Endothelial cell of umbilical vein (primary cell): Measurements from ENCODE around the gene INMT. TPM values are rescaled to one million over a fixed set of nuclear protein-coding genes. Genes with fewer than 3 reads are reported as not detected.

Experiments used
- BruUV-seq: library from RNA; stranded (reverse); fragments of 400-500 nt; replicated peaks from 2 replicates; lab custom pipeline; 2021; lab: Mats Ljungman, UMichigan
- CTCF ChIA-PET: fragments of 300-600, 350-600 bp; sonication (Branson Sonifier 250); formaldehyde crosslinking; loops from one replicate; lab custom pipeline; 2021; ENCODE audit warnings: antibody characterized with exemption, inconsistent platforms; lab: Charles Lee
- POLR2A ChIA-PET: fragments of 300-600, 350-600 bp; sonication (Branson Sonifier 250); formaldehyde crosslinking; loops from one replicate; lab custom pipeline; 2021; ENCODE audit warnings: antibody characterized with exemption, inconsistent platforms; lab: Charles Lee
- DNase-seq: peaks from one replicate; pipeline ENCODE4 v3.0.0-alpha.2; 2011; ENCODE audit warnings: low read depth, low spot score
- FAIRE-seq: peaks from 2 replicates; lab custom pipeline; 2011; peaks lifted over from hg19 to GRCh38; lab: Jason Lieb, UNC
- H2AFZ ChIP-seq: 2 replicates; pipeline ENCODE4 v1.6.0; 2012; ENCODE audit warnings: low read depth, low read length, control low read depth, inconsistent platforms
- H3K27ac ChIP-seq: 2 replicates; pipeline ENCODE4 v1.5.1; 2011; ENCODE audit warnings: low read depth, mild to moderate bottlenecking, control low read depth, low read length, moderate library complexity; ENCODE audit not compliant: insufficient read depth
- H3K27me3 ChIP-seq, 2 experiments: 2 replicates each; pipeline versions ENCODE4 v1.6.0 to v1.6.1; 2011; ENCODE audit warnings: low read length in 2 of 2, mixed read lengths in 1 of 2; ENCODE audit not compliant: control insufficient read depth in 2 of 2, insufficient read depth in 2 of 2
- H3K36me3 ChIP-seq, 2 experiments: 2 replicates in 1 of 2; 3 replicates in 1 of 2; pipeline ENCODE4 v1.5.1; 2011; ENCODE audit warnings: low read length in 2 of 2, mild to moderate bottlenecking in 1 of 2, moderate library complexity in 1 of 2; ENCODE audit not compliant: control insufficient read depth in 2 of 2, insufficient read depth in 2 of 2; ENCODE audit errors: extremely low read depth in 1 of 2
- H3K4me1 ChIP-seq: 3 replicates; pipeline ENCODE4 v1.5.1; 2011; ENCODE audit warnings: mild to moderate bottlenecking, low read length; ENCODE audit not compliant: control insufficient read depth, insufficient read depth; ENCODE audit errors: extremely low read depth
- H3K4me2 ChIP-seq: 2 replicates; pipeline ENCODE4 v1.6.1; 2011; ENCODE audit warnings: low read length, control low read depth, mixed read lengths; ENCODE audit not compliant: insufficient read depth
- H3K4me3 ChIP-seq, 3 experiments: fragments of 200-600 bp in 1 of 3; sonication (generic), shearing (Covaris generic) in 1 of 3; replicated peaks in 1 of 3; 2 replicates each; pipeline ENCODE4 v1.5.1; 2011 to 2016; ENCODE audit warnings: control low read depth in 3 of 3, low read length in 3 of 3, mild to moderate bottlenecking in 2 of 3, inconsistent platforms in 1 of 3, low read depth in 1 of 3, moderate library complexity in 1 of 3; ENCODE audit not compliant: insufficient read depth in 1 of 3
- H3K79me2 ChIP-seq: 2 replicates; pipeline ENCODE4 v1.6.0; 2012; ENCODE audit warnings: low read length, inconsistent platforms; ENCODE audit not compliant: control insufficient read depth, insufficient read depth
- H3K9ac ChIP-seq: replicated peaks from 2 replicates; pipeline ENCODE3; 2011; ENCODE audit warnings: low read length, control low read depth; ENCODE audit not compliant: insufficient read depth; ENCODE audit errors: extremely low read depth
- H3K9me1 ChIP-seq: replicated peaks from 3 replicates; pipeline ENCODE4 v1.6.0; 2011; ENCODE audit warnings: mild to moderate bottlenecking, low read length; ENCODE audit not compliant: control insufficient read depth, insufficient read depth; ENCODE audit errors: extremely low read depth
- H3K9me3 ChIP-seq: replicated peaks from 2 replicates; pipeline ENCODE4 v1.5.1; 2012; ENCODE audit warnings: low read length, inconsistent platforms; ENCODE audit not compliant: control insufficient read depth, insufficient read depth
- H4K20me1 ChIP-seq: replicated peaks from 2 replicates; pipeline ENCODE3; 2011; ENCODE audit warnings: mild to moderate bottlenecking, low read length; ENCODE audit not compliant: control insufficient read depth, insufficient read depth; ENCODE audit errors: extremely low read depth
- CTCF ChIP-seq, 2 donors: IDR thresholded peaks; 1 replicate in 1 of 2; 2 replicates in 1 of 2; pipeline ENCODE4 v1.5.1; 2011; ENCODE audit warnings: low read length in 2 of 2, mild to moderate bottlenecking in 2 of 2, moderate library complexity in 2 of 2, control low read depth in 1 of 2, inconsistent platforms in 1 of 2, low read depth in 1 of 2; ENCODE audit not compliant: insufficient read depth in 1 of 2; ENCODE audit errors: extremely low read depth in 1 of 2
- EZH2 ChIP-seq: IDR thresholded peaks from 2 replicates; pipeline ENCODE4 v1.6.1; 2012; ENCODE audit warnings: borderline replicate concordance, low read depth, mild to moderate bottlenecking, moderate library complexity, low read length, inconsistent platforms; ENCODE audit not compliant: severe bottlenecking
- FOS ChIP-seq: IDR thresholded peaks from 2 replicates; pipeline ENCODE4 v1.6.1; 2011; ENCODE audit warnings: mild to moderate bottlenecking, low read length, moderate library complexity, borderline replicate concordance; ENCODE audit not compliant: insufficient read depth
- GATA2 ChIP-seq: IDR thresholded peaks from 2 replicates; pipeline ENCODE4 v1.7.0; 2011; ENCODE audit warnings: low read depth, mild to moderate bottlenecking, moderate library complexity, mixed read lengths, low read length; ENCODE audit not compliant: insufficient read length, insufficient read depth
- JUN ChIP-seq: IDR thresholded peaks from 2 replicates; pipeline ENCODE4 v1.6.1; 2011; ENCODE audit warnings: borderline replicate concordance, low read depth; ENCODE audit not compliant: insufficient read length, insufficient read depth
- MAX ChIP-seq: IDR thresholded peaks from 2 replicates; pipeline ENCODE4 v1.6.1; 2011; ENCODE audit not compliant: insufficient read depth, insufficient read length
- MYC ChIP-seq: IDR thresholded peaks from one replicate; pipeline ENCODE4 v1.6.1; 2011; ENCODE audit warnings: mild to moderate bottlenecking, low read depth, low read length
- POLR2A ChIP-seq: IDR thresholded peaks from 2 replicates; pipeline ENCODE4 v1.6.1; 2012; ENCODE audit warnings: low read depth, mild to moderate bottlenecking, control low read depth, low read length
- POLR2AphosphoS5 ChIP-seq: IDR thresholded peaks from 2 replicates; pipeline ENCODE4 v1.6.1; 2012; ENCODE audit warnings: low read depth, mild to moderate bottlenecking, control low read depth, low read length, moderate library complexity; ENCODE audit not compliant: insufficient read depth
- dilution Hi-C: fragments of 300-500 bp; cut with MboI; formaldehyde crosslinking; loops from one replicate; pipeline ENCODE4 v1.15.0; 2019; ENCODE audit warnings: low sequenced_read_pairs; ENCODE audit not compliant: extremely low pct_ligation_motif_present
- intact Hi-C: fragments of 100-400 bp; cut with micrococcal nuclease; formaldehyde crosslinking; loops from one replicate; pipeline ENCODE4 v1.10.0; 2022
- polyA plus RNA-seq, 4 experiments: library from polyadenylated mRNA; depleted of rRNA in 3 of 4; stranded (reverse) in 3 of 4; unstranded in 1 of 4; fragments of >200 nt; gene quantifications; 2 replicates each; pipeline versions ENCODE4 v1.2.1 to v1.2.3, GENCODE V29; 2011 to 2012; ENCODE audit warnings: missing spikeins in 1 of 4
- total RNA-seq: library from RNA; stranded (reverse); gene quantifications from 2 replicates; pipeline ENCODE4 v1.2.3, GENCODE V29; 2021

Gene INMT
- total and polyA plus RNA-seq, 2 donors (not counting 3 experiments of a cell fraction or from before 2014, with no cell fraction given), result not detected

GRCh38 chr7:30752979-30753378 lies 1.0 kb downstream of the INMT start:
- Histone ChIP-seq H3K4me3 (no peak overlapping the region), H3K9ac (no peak overlapping the region), H4K20me1 (no peaks in the 10 kb centered on the region), H3K4me1 (no peaks in the 10 kb centered on the region), H3K9me3 (no peaks in the 10 kb centered on the region), H2AFZ (no peak overlapping the region), H3K79me2 (no peaks in the 10 kb centered on the region), H3K9me1 (no peaks in the 10 kb centered on the region), H3K4me2 (no peak overlapping the region), H3K27me3 (peaks cover 0 to 6% of the 10 kb centered on the region in 2 experiments), H3K27ac (no peak overlapping the region), H3K36me3 (no peaks in the 10 kb centered on the region)
- no TSS peak for BruUV-seq
- POLR2A ChIA-PET, result no interaction called here
- CTCF ChIA-PET, result interaction anchor here (1.0 to 1.3 kb wide), 2 partner anchors 13 to 369 kb away, joined by 3 read pairs; no protein-coding TSS in a partner anchor
- FAIRE-seq (no peak), DNase-seq (no peak)
- TF ChIP-seq JUN (no peak), FOS (no peak), EZH2 (no peak), MYC (no peak), CTCF (IDR thresholded peaks at IDR 0.05; ENCODE audit: extremely low read depth in 1 of 2, insufficient read depth in 1 of 2, low read depth in 1 of 2, low read length in 2 of 2) (no peak), GATA2 (no peak), POLR2AphosphoS5 (no peak), POLR2A (no peak), MAX (no peak)
- dilution Hi-C loops (no loop called here), intact Hi-C loops (no loop called here)
